Endodermal cell (in vitro differentiated cells): ENCODE results near the gene DENND1A. TPM values are rescaled to one million over a fixed set of nuclear protein-coding genes. Genes with fewer than 3 reads are reported as not detected.

ENCODE experiments used
- DNase-seq: peaks from one replicate; pipeline ENCODE4 v3.0.0-alpha.2; 2017
- H3K27ac ChIP-seq: 2 replicates; pipeline ENCODE4 v1.5.1; 2013; ENCODE audit warnings: mild to moderate bottlenecking, low read depth, low read length, moderate library complexity
- H3K27me3 ChIP-seq: 2 replicates; pipeline ENCODE4 v1.6.1; 2013; ENCODE audit warnings: mild to moderate bottlenecking, low read length, moderate library complexity; ENCODE audit not compliant: insufficient read depth, control insufficient read depth, poor library complexity, severe bottlenecking
- H3K36me3 ChIP-seq: 2 replicates; pipeline ENCODE4 v1.7.0; 2013; ENCODE audit warnings: mild to moderate bottlenecking, low read length, moderate library complexity; ENCODE audit not compliant: control insufficient read depth, insufficient read depth
- H3K4me1 ChIP-seq: one replicate; pipeline ENCODE4 v1.7.0; 2013; ENCODE audit warnings: low read length; ENCODE audit not compliant: control insufficient read depth, insufficient read depth
- H3K4me3 ChIP-seq: 2 replicates; pipeline ENCODE4 v1.5.1; 2013; ENCODE audit warnings: mild to moderate bottlenecking, low read length, moderate library complexity
- H3K9ac ChIP-seq: 2 replicates; pipeline ENCODE4 v1.6.1; 2013; ENCODE audit warnings: mild to moderate bottlenecking, low read length, moderate library complexity; ENCODE audit not compliant: poor library complexity, severe bottlenecking; ENCODE audit errors: extremely low read depth
- H3K9me3 ChIP-seq: 2 replicates; pipeline ENCODE4 v1.6.1; 2013; ENCODE audit warnings: mild to moderate bottlenecking, low read length, moderate library complexity; ENCODE audit not compliant: control insufficient read depth
- H3K27ac Mint-ChIP-seq: 2 replicates; pipeline ENCODE4 v1.8.0; 2020; ENCODE audit warnings: mixed read lengths
- H3K27me3 Mint-ChIP-seq: 2 replicates; pipeline ENCODE4 v1.8.0; 2021; ENCODE audit warnings: mild to moderate bottlenecking, mixed read lengths; ENCODE audit not compliant: insufficient read depth
- H3K36me3 Mint-ChIP-seq: 2 replicates; pipeline ENCODE4 v1.8.0; 2020; ENCODE audit warnings: low read depth, mixed read lengths
- H3K4me1 Mint-ChIP-seq: 2 replicates; pipeline ENCODE4 v1.8.0; 2020; ENCODE audit warnings: mixed read lengths
- H3K4me3 Mint-ChIP-seq: 2 replicates; pipeline ENCODE4 v1.8.0; 2020; ENCODE audit warnings: mild to moderate bottlenecking, moderate library complexity, mixed read lengths
- H3K9me3 Mint-ChIP-seq: 2 replicates; pipeline ENCODE4 v1.8.0; 2020; ENCODE audit warnings: mild to moderate bottlenecking, mixed read lengths
- WGBS, 2 experiments: methylation state at CpG; one replicate each; pipeline versions ENCODE4 v1.1.5 to v1.1.7; 2013; ENCODE audit warnings: missing lambda C conversion rate in 2 of 2, mixed read lengths in 1 of 2; ENCODE audit not compliant: insufficient coverage in 1 of 2, insufficient read length in 1 of 2; 5-methylcytosine and 5-hydroxymethylcytosine counted together
- total RNA-seq, 2 donors: library from RNA; stranded (reverse); fragmentation: NEBNext Ultra II Directional in 1 of 2; extraction: Animal tissue kit (Norgen Biotek cat#: 25700) in 1 of 2; gene quantifications; 2 replicates in 1 of 2; 3 replicates in 1 of 2; pipeline ENCODE4 v1.2.1, GENCODE V29; 2021
- TF ChIP-seq, protein P1 (sequence below): fragments of 200-600 bp; sonication (generic); conservative IDR thresholded peaks from 2 replicates; pipeline ENCODE4 v1.5.0; 2021; ENCODE audit warnings: antibody characterized with exemption, mild to moderate bottlenecking

Gene DENND1A
- total RNA-seq, 2 donors from 2014 or later: 29.5 to 38.4 TPM

DNA sequence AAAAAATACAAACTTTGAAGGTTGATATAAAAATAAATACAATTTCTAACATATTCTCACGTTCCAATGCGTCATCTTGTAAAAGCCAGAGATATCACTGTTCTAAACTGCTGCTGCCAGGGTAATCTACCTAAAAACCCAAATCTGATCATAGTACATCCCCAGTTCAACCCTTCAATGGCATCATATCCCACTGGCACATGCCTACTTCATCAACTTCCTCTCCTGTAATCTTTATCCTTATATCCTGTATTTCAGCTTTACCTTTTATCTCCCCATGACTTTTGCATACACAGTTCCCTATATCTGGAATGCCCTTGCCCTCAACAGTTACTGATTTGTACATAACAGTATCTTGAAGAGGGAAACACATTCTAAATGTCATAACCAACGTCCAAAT is 7.5 kb downstream of the DENND1A start:
- Histone ChIP-seq H3K4me3 (no peak overlapping the region), H3K36me3 (no peaks in the 10 kb centered on the region), H3K27ac (no peak overlapping the region), H3K4me1 (no peaks in the 10 kb centered on the region), H3K9me3 (peaks cover 16% of the 10 kb centered on the region), H3K9ac (no peak overlapping the region), H3K27me3 (no peaks in the 10 kb centered on the region)
- WGBS, 2 experiments: 94 to 100% methylated on average over 2 to 3 of the region's 3 CpGs
- Mint-ChIP-seq H3K27me3 (no peaks in the 10 kb centered on the region), H3K27ac (no peak overlapping the region), H3K4me3 (no peak overlapping the region), H3K36me3 (peaks cover 26% of the 10 kb centered on the region), H3K9me3 (peaks cover 17% of the 10 kb centered on the region), H3K4me1 (peaks cover 15% of the 10 kb centered on the region)
- TF ChIP-seq, protein P1, sequence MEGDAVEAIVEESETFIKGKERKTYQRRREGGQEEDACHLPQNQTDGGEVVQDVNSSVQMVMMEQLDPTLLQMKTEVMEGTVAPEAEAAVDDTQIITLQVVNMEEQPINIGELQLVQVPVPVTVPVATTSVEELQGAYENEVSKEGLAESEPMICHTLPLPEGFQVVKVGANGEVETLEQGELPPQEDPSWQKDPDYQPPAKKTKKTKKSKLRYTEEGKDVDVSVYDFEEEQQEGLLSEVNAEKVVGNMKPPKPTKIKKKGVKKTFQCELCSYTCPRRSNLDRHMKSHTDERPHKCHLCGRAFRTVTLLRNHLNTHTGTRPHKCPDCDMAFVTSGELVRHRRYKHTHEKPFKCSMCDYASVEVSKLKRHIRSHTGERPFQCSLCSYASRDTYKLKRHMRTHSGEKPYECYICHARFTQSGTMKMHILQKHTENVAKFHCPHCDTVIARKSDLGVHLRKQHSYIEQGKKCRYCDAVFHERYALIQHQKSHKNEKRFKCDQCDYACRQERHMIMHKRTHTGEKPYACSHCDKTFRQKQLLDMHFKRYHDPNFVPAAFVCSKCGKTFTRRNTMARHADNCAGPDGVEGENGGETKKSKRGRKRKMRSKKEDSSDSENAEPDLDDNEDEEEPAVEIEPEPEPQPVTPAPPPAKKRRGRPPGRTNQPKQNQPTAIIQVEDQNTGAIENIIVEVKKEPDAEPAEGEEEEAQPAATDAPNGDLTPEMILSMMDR: no peak
- DNase-seq: no peak

GRCh38 chr9:123914517-123915196 is 15.3 kb downstream of the DENND1A start:
- H3K9me3 ChIP-seq: no peaks in the 10 kb centered on the region
- H3K4me3 Mint-ChIP-seq: no peak overlapping the region
- H3K9ac ChIP-seq: no peak overlapping the region
- TF ChIP-seq, protein P1: no peak
- no peak overlapping the region for H3K27ac ChIP-seq
- H3K4me1 Mint-ChIP-seq: no peaks in the 10 kb centered on the region
- H3K4me1 ChIP-seq: no peaks in the 10 kb centered on the region
- no peak overlapping the region for H3K27ac Mint-ChIP-seq
- H3K4me3 ChIP-seq: no peak overlapping the region
- peaks cover 28% of the 10 kb centered on the region for H3K36me3 Mint-ChIP-seq
- H3K9me3 Mint-ChIP-seq: no peaks in the 10 kb centered on the region
- DNase-seq: no peak
- WGBS, 2 experiments: 96 to 100% methylated on average over 1 to 3 of the region's 3 CpGs
- no peaks in the 10 kb centered on the region for H3K27me3 Mint-ChIP-seq
- H3K36me3 ChIP-seq: no peaks in the 10 kb centered on the region
- no peaks in the 10 kb centered on the region for H3K27me3 ChIP-seq

GRCh38 chr9:123912167-123912897 is 17.6 kb downstream of the DENND1A start:
- Mint-ChIP-seq H3K27ac (no peak overlapping the region), H3K36me3 (peaks cover 20% of the 10 kb centered on the region), H3K4me3 (no peak overlapping the region), H3K27me3 (no peaks in the 10 kb centered on the region), H3K9me3 (peaks cover 4% of the 10 kb centered on the region), H3K4me1 (no peaks in the 10 kb centered on the region)
- H3K4me3 ChIP-seq: no peak overlapping the region
- no peaks in the 10 kb centered on the region for H3K4me1 ChIP-seq
- H3K9me3 ChIP-seq: no peaks in the 10 kb centered on the region
- no peak overlapping the region for H3K9ac ChIP-seq
- H3K27me3 ChIP-seq: no peaks in the 10 kb centered on the region
- WGBS, 2 experiments: 87 to 93% methylated on average over 3 to 6 of the region's 6 CpGs
- TF ChIP-seq, protein P1: no peak
- no peaks in the 10 kb centered on the region for H3K36me3 ChIP-seq
- H3K27ac ChIP-seq: no peak overlapping the region
- no peak for DNase-seq
